ENCODE measurements around the gene TSPAN32. TPM values are rescaled to one million over a fixed set of nuclear protein-coding genes. Genes with fewer than 3 reads are reported as not detected.

TSPAN32 gene
- polyA plus RNA-seq, 1 donor (not counting 4 experiments of a cell fraction or from before 2014, with no cell fraction given) = not detected

- Histone ChIP-seq H3K4me2 (ENCODE audit: control insufficient read depth, extremely low read depth, insufficient read depth, low read depth, low read length) (no peak overlapping the region), H3K27ac (ENCODE audit: control insufficient read depth, insufficient read depth, low read length) (no peak overlapping the region), H3K27me3 (ENCODE audit: control insufficient read depth, extremely low read depth, insufficient read depth, low read length) (no peaks in the 10 kb centered on the region), H4K20me1 (ENCODE audit: control insufficient read depth, extremely low read depth, insufficient read depth, low read length) (no peaks in the 10 kb centered on the region), H3K79me2 (ENCODE audit: control insufficient read depth, insufficient read depth, low read length) (no peaks in the 10 kb centered on the region), H3K4me3 (ENCODE audit: control insufficient read depth in 2 of 3, extremely low read depth in 1 of 3, insufficient read depth in 2 of 3, low read depth in 1 of 3, low read length in 3 of 3) (no peak overlapping the region), H3K9ac (ENCODE audit: control insufficient read depth, extremely low read depth, insufficient read depth, low read length) (no peak overlapping the region), H3K9me1 (ENCODE audit: control insufficient read depth, extremely low read depth, insufficient read depth, low read length) (no peaks in the 10 kb centered on the region), H3K36me3 (ENCODE audit: control insufficient read depth in 2 of 2, extremely low read depth in 1 of 2, insufficient read depth in 2 of 2, low read length in 2 of 2) (no peaks in the 10 kb centered on the region), H3K9me3 (ENCODE audit: control insufficient read depth, low read depth, low read length) (no peaks in the 10 kb centered on the region), H3K4me1 (ENCODE audit: control insufficient read depth, extremely low read depth, insufficient read depth, low read length) (no peaks in the 10 kb centered on the region), H2AFZ (ENCODE audit: control insufficient read depth, low read length) (no peak overlapping the region)
- FAIRE-seq (no peak), DNase-seq (ENCODE audit: low read depth, low spot score) (no peak)
- dilution Hi-C loops (cut with MboI; ENCODE audit: extremely low pct_ligation_motif_present, low sequenced_read_pairs) = no loop called here
- TF ChIP-seq EZH2 (IDR thresholded peaks at IDR 0.05; ENCODE audit: low read length) = no peak
- TF ChIP-seq, protein P1, sequence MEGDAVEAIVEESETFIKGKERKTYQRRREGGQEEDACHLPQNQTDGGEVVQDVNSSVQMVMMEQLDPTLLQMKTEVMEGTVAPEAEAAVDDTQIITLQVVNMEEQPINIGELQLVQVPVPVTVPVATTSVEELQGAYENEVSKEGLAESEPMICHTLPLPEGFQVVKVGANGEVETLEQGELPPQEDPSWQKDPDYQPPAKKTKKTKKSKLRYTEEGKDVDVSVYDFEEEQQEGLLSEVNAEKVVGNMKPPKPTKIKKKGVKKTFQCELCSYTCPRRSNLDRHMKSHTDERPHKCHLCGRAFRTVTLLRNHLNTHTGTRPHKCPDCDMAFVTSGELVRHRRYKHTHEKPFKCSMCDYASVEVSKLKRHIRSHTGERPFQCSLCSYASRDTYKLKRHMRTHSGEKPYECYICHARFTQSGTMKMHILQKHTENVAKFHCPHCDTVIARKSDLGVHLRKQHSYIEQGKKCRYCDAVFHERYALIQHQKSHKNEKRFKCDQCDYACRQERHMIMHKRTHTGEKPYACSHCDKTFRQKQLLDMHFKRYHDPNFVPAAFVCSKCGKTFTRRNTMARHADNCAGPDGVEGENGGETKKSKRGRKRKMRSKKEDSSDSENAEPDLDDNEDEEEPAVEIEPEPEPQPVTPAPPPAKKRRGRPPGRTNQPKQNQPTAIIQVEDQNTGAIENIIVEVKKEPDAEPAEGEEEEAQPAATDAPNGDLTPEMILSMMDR (optimal IDR thresholded peaks at IDR 0.05 in 1 of 3, IDR thresholded peaks at IDR 0.05 in 1 of 3, conservative IDR thresholded peaks at IDR 0.05 in 1 of 3; ENCODE audit: extremely low read depth in 1 of 3, insufficient read depth in 2 of 3, low read length in 3 of 3) = no peak
Observed at GRCh38 chr11:2359557-2359956, 57.7 kb downstream of the TSPAN32 start.

DNA sequence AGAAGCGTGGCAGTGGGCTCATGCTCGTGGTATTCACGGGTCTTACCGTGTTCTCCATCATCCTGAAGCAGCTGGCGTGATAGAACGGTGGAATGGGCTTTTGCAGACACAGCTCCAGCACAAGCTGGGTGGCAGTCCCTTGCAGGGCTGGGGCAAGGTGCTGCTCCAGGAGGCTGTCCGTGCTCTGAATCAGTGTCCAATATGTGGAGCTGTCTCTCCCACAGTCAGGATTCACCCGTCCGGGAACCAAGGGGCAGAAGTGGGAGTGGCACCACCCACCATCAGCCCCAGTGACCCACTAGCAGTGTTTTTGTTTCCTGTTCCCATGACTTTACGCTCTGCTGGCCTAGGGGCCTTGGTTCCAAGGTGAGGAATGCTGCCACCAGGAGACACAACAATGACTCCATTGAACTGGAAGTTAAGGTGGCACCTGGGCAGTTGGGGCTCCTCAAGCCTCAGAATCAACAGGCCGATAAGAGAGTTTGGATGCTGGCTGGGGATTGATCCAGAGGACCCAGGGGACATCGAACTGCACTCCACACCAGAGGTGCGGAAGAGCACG is 58.3 kb downstream of the TSPAN32 start:
- Histone ChIP-seq H3K4me2 (ENCODE audit: control insufficient read depth, extremely low read depth, insufficient read depth, low read depth, low read length) (no peak overlapping the region), H4K20me1 (ENCODE audit: control insufficient read depth, extremely low read depth, insufficient read depth, low read length) (no peaks in the 10 kb centered on the region), H3K9me1 (ENCODE audit: control insufficient read depth, extremely low read depth, insufficient read depth, low read length) (no peaks in the 10 kb centered on the region), H3K79me2 (ENCODE audit: control insufficient read depth, insufficient read depth, low read length) (no peaks in the 10 kb centered on the region), H2AFZ (ENCODE audit: control insufficient read depth, low read length) (no peak overlapping the region), H3K9me3 (ENCODE audit: control insufficient read depth, low read depth, low read length) (no peaks in the 10 kb centered on the region), H3K36me3 (ENCODE audit: control insufficient read depth in 2 of 2, extremely low read depth in 1 of 2, insufficient read depth in 2 of 2, low read length in 2 of 2) (no peaks in the 10 kb centered on the region), H3K27me3 (ENCODE audit: control insufficient read depth, extremely low read depth, insufficient read depth, low read length) (no peaks in the 10 kb centered on the region), H3K4me1 (ENCODE audit: control insufficient read depth, extremely low read depth, insufficient read depth, low read length) (no peaks in the 10 kb centered on the region), H3K9ac (ENCODE audit: control insufficient read depth, extremely low read depth, insufficient read depth, low read length) (no peak overlapping the region), H3K4me3 (ENCODE audit: control insufficient read depth in 2 of 3, extremely low read depth in 1 of 3, insufficient read depth in 2 of 3, low read depth in 1 of 3, low read length in 3 of 3) (no peak overlapping the region), H3K27ac (ENCODE audit: control insufficient read depth, insufficient read depth, low read length) (no peak overlapping the region)
- no peak for FAIRE-seq
- dilution Hi-C loops (cut with MboI; ENCODE audit: extremely low pct_ligation_motif_present, low sequenced_read_pairs) = no loop called here
- no peak for DNase-seq (ENCODE audit: low read depth, low spot score)
- no peak for TF ChIP-seq EZH2 (IDR thresholded peaks at IDR 0.05; ENCODE audit: low read length)
- TF ChIP-seq, protein P1 (optimal IDR thresholded peaks at IDR 0.05 in 1 of 3, IDR thresholded peaks at IDR 0.05 in 1 of 3, conservative IDR thresholded peaks at IDR 0.05 in 1 of 3; ENCODE audit: extremely low read depth in 1 of 3, insufficient read depth in 2 of 3, low read length in 3 of 3) = no peak

Data from keratinocyte (primary cell).